Measurements from ENCODE around the gene ABCA13. TPM values are rescaled to one million over a fixed set of nuclear protein-coding genes. Genes with fewer than 3 reads are reported as not detected.

Gene ABCA13
- polyA plus RNA-seq, 1 donor (not counting 4 experiments of a cell fraction or from before 2014, with no cell fraction given): 0.76 TPM

- no peak for FAIRE-seq
- H3K4me3 ChIP-seq (ENCODE audit: control insufficient read depth in 2 of 3, extremely low read depth in 1 of 3, insufficient read depth in 2 of 3, low read depth in 1 of 3, low read length in 3 of 3): no peak overlapping the region
- no peaks in the 10 kb centered on the region for H3K9me3 ChIP-seq (ENCODE audit: control insufficient read depth, low read depth, low read length)
- dilution Hi-C loops (cut with MboI; ENCODE audit: extremely low pct_ligation_motif_present, low sequenced_read_pairs): no loop called here
- no peaks in the 10 kb centered on the region for H3K27me3 ChIP-seq (ENCODE audit: control insufficient read depth, extremely low read depth, insufficient read depth, low read length)
- H3K79me2 ChIP-seq (ENCODE audit: control insufficient read depth, insufficient read depth, low read length): no peaks in the 10 kb centered on the region
- H3K4me2 ChIP-seq (ENCODE audit: control insufficient read depth, extremely low read depth, insufficient read depth, low read depth, low read length): no peak overlapping the region
- H4K20me1 ChIP-seq (ENCODE audit: control insufficient read depth, extremely low read depth, insufficient read depth, low read length): no peaks in the 10 kb centered on the region
- TF ChIP-seq EZH2 (IDR thresholded peaks at IDR 0.05; ENCODE audit: low read length) (no peak), CTCF (optimal IDR thresholded peaks at IDR 0.05 in 1 of 3, IDR thresholded peaks at IDR 0.05 in 1 of 3, conservative IDR thresholded peaks at IDR 0.05 in 1 of 3; ENCODE audit: extremely low read depth in 1 of 3, insufficient read depth in 2 of 3, low read length in 3 of 3) (no peak)
- no peaks in the 10 kb centered on the region for H3K9me1 ChIP-seq (ENCODE audit: control insufficient read depth, extremely low read depth, insufficient read depth, low read length)
- DNase-seq (ENCODE audit: low read depth, low spot score): no peak
- H2AFZ ChIP-seq (ENCODE audit: control insufficient read depth, low read length): no peak overlapping the region
- no peaks in the 10 kb centered on the region for H3K4me1 ChIP-seq (ENCODE audit: control insufficient read depth, extremely low read depth, insufficient read depth, low read length)
- no peak overlapping the region for H3K9ac ChIP-seq (ENCODE audit: control insufficient read depth, extremely low read depth, insufficient read depth, low read length)
- H3K27ac ChIP-seq (ENCODE audit: control insufficient read depth, insufficient read depth, low read length): no peak overlapping the region
- no peaks in the 10 kb centered on the region for H3K36me3 ChIP-seq (ENCODE audit: control insufficient read depth in 2 of 2, extremely low read depth in 1 of 2, insufficient read depth in 2 of 2, low read length in 2 of 2)
Measured at GRCh38 chr7:48525736-48526732, 354.8 kb downstream of the ABCA13 start.

GRCh38 chr7:48528646-48529045 lies 357.4 kb downstream of the ABCA13 start:
- no peak for DNase-seq (ENCODE audit: low read depth, low spot score)
- Histone ChIP-seq H3K9me3 (ENCODE audit: control insufficient read depth, low read depth, low read length) (no peaks in the 10 kb centered on the region), H3K27ac (ENCODE audit: control insufficient read depth, insufficient read depth, low read length) (no peak overlapping the region), H3K27me3 (ENCODE audit: control insufficient read depth, extremely low read depth, insufficient read depth, low read length) (no peaks in the 10 kb centered on the region), H3K9ac (ENCODE audit: control insufficient read depth, extremely low read depth, insufficient read depth, low read length) (no peak overlapping the region), H3K36me3 (ENCODE audit: control insufficient read depth in 2 of 2, extremely low read depth in 1 of 2, insufficient read depth in 2 of 2, low read length in 2 of 2) (no peaks in the 10 kb centered on the region), H4K20me1 (ENCODE audit: control insufficient read depth, extremely low read depth, insufficient read depth, low read length) (no peaks in the 10 kb centered on the region), H3K4me3 (ENCODE audit: control insufficient read depth in 2 of 3, extremely low read depth in 1 of 3, insufficient read depth in 2 of 3, low read depth in 1 of 3, low read length in 3 of 3) (no peak overlapping the region), H3K9me1 (ENCODE audit: control insufficient read depth, extremely low read depth, insufficient read depth, low read length) (no peaks in the 10 kb centered on the region), H3K4me2 (ENCODE audit: control insufficient read depth, extremely low read depth, insufficient read depth, low read depth, low read length) (no peak overlapping the region), H3K4me1 (ENCODE audit: control insufficient read depth, extremely low read depth, insufficient read depth, low read length) (no peaks in the 10 kb centered on the region), H3K79me2 (ENCODE audit: control insufficient read depth, insufficient read depth, low read length) (no peaks in the 10 kb centered on the region), H2AFZ (ENCODE audit: control insufficient read depth, low read length) (no peak overlapping the region)
- dilution Hi-C loops (cut with MboI; ENCODE audit: extremely low pct_ligation_motif_present, low sequenced_read_pairs): no loop called here
- no peak for FAIRE-seq
- TF ChIP-seq CTCF (optimal IDR thresholded peaks at IDR 0.05 in 1 of 3, IDR thresholded peaks at IDR 0.05 in 1 of 3, conservative IDR thresholded peaks at IDR 0.05 in 1 of 3; ENCODE audit: extremely low read depth in 1 of 3, insufficient read depth in 2 of 3, low read length in 3 of 3): no peak
